Measurements from ENCODE around the gene SERP2.

Gene SERP2

DNA sequence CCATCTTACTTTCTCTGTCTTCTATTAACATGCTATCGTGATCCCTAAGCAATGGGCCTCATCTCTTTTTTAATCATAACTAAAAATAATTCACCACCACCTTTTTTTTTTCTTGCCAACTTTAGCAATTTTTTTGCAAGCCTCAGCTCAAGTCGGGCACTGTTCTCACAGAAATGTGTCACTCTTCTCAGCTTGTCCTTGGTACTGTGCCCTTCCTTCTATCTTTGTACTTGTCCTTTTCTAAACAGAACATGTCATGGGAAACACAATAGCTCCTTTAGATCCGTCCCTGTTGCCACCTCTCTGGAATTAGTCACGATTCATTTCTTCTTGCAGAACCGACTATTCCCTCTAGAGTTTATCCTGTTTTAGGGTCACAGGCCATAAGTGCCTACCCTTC, 10.3 kb downstream of the SERP2 start:
- Histone ChIP-seq H4K20me1 (ENCODE audit: low read depth, low read length) (no peaks in the 10 kb centered on the region), H3K4me3 (ENCODE audit: insufficient read depth, low read length, poor library complexity, severe bottlenecking) (no peak overlapping the region), H3K9me3 (ENCODE audit: insufficient read depth, low read length) (no peaks in the 10 kb centered on the region), H3K79me2 (ENCODE audit: insufficient read depth, low read length) (no peaks in the 10 kb centered on the region), H3K4me2 (ENCODE audit: low read depth, low read length, poor library complexity, severe bottlenecking) (no peak overlapping the region), H3K27me3 (ENCODE audit: low read length) (no peaks in the 10 kb centered on the region), H3K9ac (ENCODE audit: low read length) (no peak overlapping the region), H2AFZ (ENCODE audit: low read depth, low read length, severe bottlenecking) (no peak overlapping the region), H3K36me3 (ENCODE audit: low read length) (no peaks in the 10 kb centered on the region), H3K9me2 (replicated peaks; ENCODE audit: insufficient read depth, low read length) (no peaks in the 10 kb centered on the region), H3F3A (ENCODE audit: insufficient read depth) (no peaks in the 10 kb centered on the region), H3K27ac (ENCODE audit: low read depth, low read length) (no peak overlapping the region)
- TF ChIP-seq CTCF (IDR thresholded peaks at IDR 0.05; ENCODE audit: insufficient read depth, low read length, poor library complexity, severe bottlenecking), result no peak
- TF ChIP-seq EZH2phosphoT487 (conservative IDR thresholded peaks at IDR 0.05; ENCODE audit: low read length), result no peak

- no peak overlapping the region for H3K4me3 ChIP-seq (ENCODE audit: insufficient read depth, low read length, poor library complexity, severe bottlenecking)
- no peaks in the 10 kb centered on the region for H3K9me2 ChIP-seq (replicated peaks; ENCODE audit: insufficient read depth, low read length)
- H3F3A ChIP-seq (ENCODE audit: insufficient read depth), result no peaks in the 10 kb centered on the region
- no peak overlapping the region for H2AFZ ChIP-seq (ENCODE audit: low read depth, low read length, severe bottlenecking)
- H3K9me3 ChIP-seq (ENCODE audit: insufficient read depth, low read length), result no peaks in the 10 kb centered on the region
- no peaks in the 10 kb centered on the region for H3K36me3 ChIP-seq (ENCODE audit: low read length)
- H3K4me2 ChIP-seq (ENCODE audit: low read depth, low read length, poor library complexity, severe bottlenecking), result no peak overlapping the region
- no peaks in the 10 kb centered on the region for H4K20me1 ChIP-seq (ENCODE audit: low read depth, low read length)
- TF ChIP-seq EZH2phosphoT487 (conservative IDR thresholded peaks at IDR 0.05; ENCODE audit: low read length), result no peak
- TF ChIP-seq CTCF (IDR thresholded peaks at IDR 0.05; ENCODE audit: insufficient read depth, low read length, poor library complexity, severe bottlenecking), result no peak
- H3K9ac ChIP-seq (ENCODE audit: low read length), result no peak overlapping the region
- H3K27me3 ChIP-seq (ENCODE audit: low read length), result no peaks in the 10 kb centered on the region
- H3K79me2 ChIP-seq (ENCODE audit: insufficient read depth, low read length), result no peaks in the 10 kb centered on the region
- H3K27ac ChIP-seq (ENCODE audit: low read depth, low read length), result no peak overlapping the region
These were observed 11.2 kb downstream of the SERP2 start for GRCh38 chr13:44384778-44385177.

DNA sequence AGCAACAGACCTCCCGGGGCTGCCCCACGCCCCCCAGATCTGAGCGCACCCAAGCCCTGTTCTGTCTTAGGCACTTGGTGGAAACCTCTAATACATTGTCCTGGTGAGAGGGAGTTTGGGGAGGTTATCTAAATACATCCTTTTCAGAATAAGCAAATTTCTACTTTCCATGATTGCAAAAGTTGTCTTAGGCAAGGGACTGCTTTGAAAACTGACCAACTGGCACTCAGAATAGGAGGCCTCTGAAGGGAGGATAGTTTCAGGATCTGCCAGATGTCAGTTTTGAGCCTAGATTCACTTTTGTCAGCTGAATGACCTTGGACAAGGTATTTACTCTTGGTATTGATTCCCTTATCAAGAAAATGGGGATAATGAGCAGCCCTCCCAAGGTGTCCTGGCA, 11.8 kb downstream of the SERP2 start:
- Histone ChIP-seq H3K9ac (ENCODE audit: low read length) (no peak overlapping the region), H3K36me3 (ENCODE audit: low read length) (no peaks in the 10 kb centered on the region), H3K27ac (ENCODE audit: low read depth, low read length) (no peak overlapping the region)

More for the DNA sequence above, 11.8 kb downstream of the SERP2 start:
- Histone ChIP-seq H3K79me2 (ENCODE audit: insufficient read depth, low read length) (no peaks in the 10 kb centered on the region), H2AFZ (ENCODE audit: low read depth, low read length, severe bottlenecking) (no peak overlapping the region), H3K4me2 (ENCODE audit: low read depth, low read length, poor library complexity, severe bottlenecking) (no peak overlapping the region), H3K9me2 (replicated peaks; ENCODE audit: insufficient read depth, low read length) (no peaks in the 10 kb centered on the region), H3K27me3 (ENCODE audit: low read length) (no peaks in the 10 kb centered on the region), H3F3A (ENCODE audit: insufficient read depth) (no peaks in the 10 kb centered on the region), H3K4me3 (ENCODE audit: insufficient read depth, low read length, poor library complexity, severe bottlenecking) (no peak overlapping the region), H3K9me3 (ENCODE audit: insufficient read depth, low read length) (no peaks in the 10 kb centered on the region), H4K20me1 (ENCODE audit: low read depth, low read length) (no peaks in the 10 kb centered on the region)
- TF ChIP-seq EZH2phosphoT487 (conservative IDR thresholded peaks at IDR 0.05; ENCODE audit: low read length) (no peak), CTCF (IDR thresholded peaks at IDR 0.05; ENCODE audit: insufficient read depth, low read length, poor library complexity, severe bottlenecking) (no peak)
